Spinal cord (tissue), 10 donors: ENCODE measurements around the gene BARHL1. TPM values are rescaled to one million over a fixed set of nuclear protein-coding genes. Genes with fewer than 3 reads are reported as not detected.

Source experiments
- DNase-seq, 6 donors: peaks; one replicate each; pipeline versions ENCODE4 v3.0.0 to v3.0.0-alpha.2; 2013 to 2015; ENCODE audit warnings: low spot score in 6 of 6, low read depth in 4 of 6
- H3K27ac ChIP-seq: one replicate; pipeline ENCODE4 v1.5.1; 2013; ENCODE audit warnings: low read depth, low read length, control low read depth
- H3K27me3 ChIP-seq: one replicate; pipeline ENCODE4 v1.6.1; 2013; ENCODE audit warnings: low read length; ENCODE audit not compliant: control insufficient read depth, insufficient read depth
- H3K36me3 ChIP-seq: one replicate; pipeline ENCODE4 v1.6.1; 2013; ENCODE audit warnings: low read length; ENCODE audit not compliant: control insufficient read depth, insufficient read depth
- H3K4me1 ChIP-seq: one replicate; pipeline ENCODE4 v1.6.1; 2013; ENCODE audit warnings: low read length; ENCODE audit not compliant: control insufficient read depth, insufficient read depth
- H3K4me3 ChIP-seq: one replicate; pipeline ENCODE4 v1.5.1; 2013; ENCODE audit warnings: low read depth, low read length, control low read depth
- H3K9me3 ChIP-seq: one replicate; pipeline ENCODE4 v1.6.1; 2013; ENCODE audit warnings: low read length; ENCODE audit not compliant: control insufficient read depth, insufficient read depth
- WGBS: methylation state at CpG from one replicate; pipeline ENCODE4 v1.1.5; 2013; ENCODE audit warnings: missing lambda C conversion rate; ENCODE audit not compliant: insufficient coverage; 5-methylcytosine and 5-hydroxymethylcytosine counted together
- polyA plus RNA-seq, 2 donors: library from polyadenylated mRNA; unstranded; fragments of 120-200 nt; gene quantifications; one replicate each; pipeline ENCODE4 v1.2.1, GENCODE V29; 2013; ENCODE audit not compliant: insufficient read length in 2 of 2
- total RNA-seq, 2 donors: library from RNA; depleted of rRNA in 1 of 2; stranded (reverse); fragments of 120-200 nt in 1 of 2; fragments of >200 nt in 1 of 2; gene quantifications; one replicate each; pipeline versions ENCODE4 v1.2.3 to v1.2.4, GENCODE V29; 2013 to 2014
- donor health status: healthy.

Gene BARHL1
- total and polyA plus RNA-seq, 4 donors, result 2.0 to 3.3 (median 3.2) TPM; not detected in 1

DNA sequence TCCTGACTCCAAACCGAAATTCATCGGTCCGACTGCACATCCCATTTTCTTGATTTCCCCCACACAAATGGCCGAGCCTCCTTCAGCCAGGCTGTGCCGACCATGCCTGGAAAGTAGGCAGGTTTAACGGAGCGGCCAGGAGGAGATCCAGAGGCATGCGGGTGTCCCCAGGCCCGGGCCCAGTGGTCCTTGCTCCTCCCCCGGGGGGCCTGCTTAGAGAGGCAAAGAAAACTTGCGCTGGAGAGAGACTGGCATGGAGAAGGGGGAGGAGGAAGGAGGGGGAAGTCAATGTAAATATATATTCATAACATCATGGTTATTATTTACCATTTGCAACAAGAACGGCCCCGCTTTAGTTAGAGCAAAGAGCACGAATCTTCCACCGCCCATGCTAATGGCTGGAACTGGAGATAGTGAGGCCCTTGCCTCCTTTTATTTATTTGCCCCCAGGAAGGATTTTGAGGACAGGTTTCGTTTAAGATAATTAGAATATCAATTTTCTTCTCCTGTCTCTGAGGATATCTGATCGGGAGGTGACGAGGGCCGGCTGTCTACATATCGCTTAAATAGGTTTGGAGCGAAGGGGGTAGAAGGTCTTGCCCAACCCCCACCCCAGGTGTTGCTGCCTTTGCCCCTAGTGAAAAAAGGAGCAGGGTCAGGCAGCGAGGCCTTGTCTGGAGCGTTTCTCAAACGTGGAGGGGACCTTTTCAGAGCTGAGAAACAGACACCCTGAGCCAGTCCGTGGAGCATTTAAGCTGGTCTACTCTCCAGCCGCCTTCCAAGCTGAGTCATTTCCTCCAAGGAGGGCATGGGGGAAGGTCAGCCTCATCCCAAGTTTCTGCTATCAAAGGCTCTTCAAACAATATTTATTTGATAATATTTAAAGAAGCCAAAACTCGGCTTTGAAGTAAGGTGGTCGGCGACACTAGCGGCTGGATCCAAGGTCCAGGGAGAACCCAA lies 2.5 kb downstream of the BARHL1 start:
- Histone ChIP-seq H3K4me3 (no peak overlapping the region), H3K36me3 (no peaks in the 10 kb centered on the region), H3K27me3 (peaks cover 100% of the 10 kb centered on the region), H3K9me3 (no peaks in the 10 kb centered on the region), H3K4me1 (peaks cover 42% of the 10 kb centered on the region), H3K27ac (no peak overlapping the region)
- DNase-seq, result peak in 1 of 6 donors; percentile 55
- 3% methylated on average over 17 of the region's 30 CpGs for WGBS

DNA sequence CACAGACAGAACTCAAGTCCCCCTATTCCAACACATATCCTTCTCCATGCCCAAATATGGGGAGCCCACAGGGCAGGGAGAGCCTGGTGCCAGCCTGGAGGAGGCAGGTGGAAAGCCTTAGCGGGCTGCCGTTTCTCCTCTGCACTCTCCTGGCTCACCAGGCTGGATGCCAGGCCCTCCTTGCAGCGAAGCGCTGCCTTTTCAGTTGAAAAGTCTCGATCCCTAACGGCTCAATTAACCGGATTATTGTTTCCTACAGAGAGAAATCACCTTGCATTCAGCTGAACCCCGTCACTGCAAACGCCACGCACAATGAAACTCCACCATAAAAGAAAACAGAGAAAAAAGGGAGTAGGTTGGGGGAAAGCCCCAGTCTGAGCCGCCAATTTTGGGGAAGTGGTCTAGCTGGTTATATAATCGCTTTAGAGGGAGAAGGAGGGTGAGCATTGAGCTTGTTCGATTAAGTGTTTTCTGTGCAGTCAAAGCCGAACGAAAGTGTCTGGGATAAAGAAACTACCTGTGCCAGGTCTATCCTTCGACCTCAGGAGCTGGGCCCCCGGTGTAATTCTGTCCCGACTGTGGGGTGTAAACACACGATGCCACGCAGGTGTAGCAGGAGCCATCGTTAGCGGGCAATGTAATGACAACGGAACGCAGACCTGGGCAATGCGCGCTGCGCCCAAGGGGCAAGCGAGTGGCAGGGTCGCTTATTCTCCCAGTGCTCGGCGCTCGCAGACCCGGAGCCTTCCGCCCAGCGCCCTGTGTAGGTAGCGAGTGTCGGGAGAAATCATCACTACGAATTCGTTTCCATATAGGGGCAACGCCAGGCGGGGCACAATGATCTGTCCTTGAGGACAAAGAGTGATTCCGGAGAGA lies 3.8 kb downstream of the BARHL1 start:
- H3K4me3 ChIP-seq, result no peak overlapping the region
- peaks cover 36% of the 10 kb centered on the region for H3K4me1 ChIP-seq
- peaks cover 99% of the 10 kb centered on the region for H3K27me3 ChIP-seq
- no peak overlapping the region for H3K27ac ChIP-seq
- H3K36me3 ChIP-seq, result no peaks in the 10 kb centered on the region
- H3K9me3 ChIP-seq, result no peaks in the 10 kb centered on the region
- WGBS, result 2% methylated on average over 37 of the region's 42 CpGs
- peak in 2 of 6 donors; percentile 53 to 57 for DNase-seq

DNA sequence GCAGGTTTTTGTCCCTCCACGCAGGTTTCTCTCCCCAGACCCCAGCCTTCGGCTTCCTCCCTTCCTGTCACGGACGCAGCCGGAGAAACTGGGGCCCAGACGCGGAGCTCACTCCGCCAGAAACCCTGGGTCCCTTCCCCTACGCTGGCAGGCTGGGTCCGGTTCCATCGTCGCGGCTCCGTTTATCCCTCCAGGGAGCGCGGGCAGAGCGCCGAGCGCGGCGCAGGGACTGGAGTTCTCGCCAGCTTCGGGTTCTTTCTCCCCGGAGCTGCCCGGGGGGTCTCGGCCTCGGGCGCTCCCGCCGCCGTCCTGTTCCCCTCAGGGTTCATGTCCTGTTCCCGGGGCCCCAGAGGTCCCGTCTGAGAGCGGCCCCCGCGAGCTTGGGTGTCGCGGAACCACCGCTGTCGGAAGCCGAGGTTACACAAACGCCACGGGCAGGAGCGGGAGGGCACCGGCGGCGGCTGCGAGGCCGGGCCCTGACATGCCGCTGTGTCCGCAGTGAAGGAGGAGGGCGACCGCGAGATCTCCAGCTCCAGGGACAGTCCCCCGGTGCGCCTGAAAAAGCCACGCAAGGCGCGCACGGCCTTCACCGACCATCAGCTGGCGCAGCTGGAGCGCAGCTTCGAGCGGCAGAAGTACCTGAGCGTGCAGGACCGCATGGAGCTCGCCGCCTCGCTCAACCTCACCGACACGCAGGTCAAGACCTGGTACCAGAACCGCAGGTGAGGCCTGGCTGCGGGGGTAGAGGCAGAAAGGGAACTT lies 4.6 kb downstream of the BARHL1 start:
- 1% methylated on average over 74 of the region's 74 CpGs for WGBS
- no peak for DNase-seq
- peaks cover 28% of the 10 kb centered on the region for H3K4me1 ChIP-seq
- no peak overlapping the region for H3K27ac ChIP-seq
- H3K9me3 ChIP-seq, result no peaks in the 10 kb centered on the region
- H3K36me3 ChIP-seq, result no peaks in the 10 kb centered on the region
- H3K27me3 ChIP-seq, result peaks cover 99% of the 10 kb centered on the region
- H3K4me3 ChIP-seq, result no peak overlapping the region

GRCh38 chr9:132587592-132587955 lies 5.2 kb downstream of the BARHL1 start:
- Histone ChIP-seq H3K27me3 (peaks cover 99% of the 10 kb centered on the region), H3K4me1 (peaks cover 23% of the 10 kb centered on the region), H3K9me3 (no peaks in the 10 kb centered on the region), H3K36me3 (no peaks in the 10 kb centered on the region), H3K4me3 (no peak overlapping the region), H3K27ac (no peak overlapping the region)
- DNase-seq, result no peak
- WGBS, result 13% methylated on average over 6 of the region's 6 CpGs

DNA sequence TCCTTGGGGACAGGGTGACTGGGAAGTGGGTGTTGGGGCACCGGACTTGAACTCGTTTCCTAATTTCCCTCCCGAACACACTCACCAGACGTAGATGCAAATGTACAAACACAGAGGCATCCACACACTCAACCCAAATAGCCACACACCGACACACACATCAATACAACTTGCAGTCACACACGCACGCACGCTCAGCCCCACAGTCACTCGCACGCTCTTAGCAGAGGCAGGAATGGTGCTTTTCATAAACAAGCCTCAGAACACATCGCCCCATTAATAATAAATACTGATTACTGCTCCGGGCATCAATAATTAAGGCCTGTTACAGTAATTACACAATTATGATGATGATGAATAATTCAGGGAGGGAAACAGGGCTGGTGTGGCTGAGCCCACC lies 5.7 kb downstream of the BARHL1 start:
- Histone ChIP-seq H3K9me3 (no peaks in the 10 kb centered on the region), H3K4me3 (no peak overlapping the region), H3K36me3 (no peaks in the 10 kb centered on the region), H3K27me3 (peaks cover 95% of the 10 kb centered on the region), H3K4me1 (peaks cover 18% of the 10 kb centered on the region), H3K27ac (no peak overlapping the region)
- DNase-seq, result no peak
- WGBS, result 12% methylated on average over 10 of the region's 12 CpGs

GRCh38 chr9:132588501-132589147 lies 6.2 kb downstream of the BARHL1 start:
- Histone ChIP-seq H3K27ac (no peak overlapping the region), H3K27me3 (peaks cover 93% of the 10 kb centered on the region), H3K4me3 (no peak overlapping the region), H3K36me3 (peaks cover 3% of the 10 kb centered on the region), H3K9me3 (no peaks in the 10 kb centered on the region), H3K4me1 (peaks cover 18% of the 10 kb centered on the region)
- no peak for DNase-seq
- WGBS, result 6% methylated on average over 27 of the region's 28 CpGs

- Histone ChIP-seq H3K27ac (no peak overlapping the region), H3K36me3 (peaks cover 5% of the 10 kb centered on the region), H3K27me3 (peaks cover 86% of the 10 kb centered on the region), H3K4me1 (peaks cover 18% of the 10 kb centered on the region), H3K4me3 (no peak overlapping the region), H3K9me3 (no peaks in the 10 kb centered on the region)
- under 1% methylated on average over 69 of the region's 83 CpGs for WGBS
- no peak for DNase-seq
These were observed 7.0 kb downstream of the BARHL1 start for GRCh38 chr9:132589148-132590036.

- no peak overlapping the region for H3K4me3 ChIP-seq
- whole genome bisulfite sequencing, result 0% methylated on average over 15 of the region's 17 CpGs
- peaks cover 11% of the 10 kb centered on the region for H3K36me3 ChIP-seq
These were observed 7.6 kb downstream of the BARHL1 start for GRCh38 chr9:132590037-132590317.

More at GRCh38 chr9:132590037-132590317, 7.6 kb downstream of the BARHL1 start:
- Histone ChIP-seq H3K27ac (no peak overlapping the region), H3K4me1 (peaks cover 18% of the 10 kb centered on the region), H3K27me3 (peaks cover 80% of the 10 kb centered on the region), H3K9me3 (no peaks in the 10 kb centered on the region)
- DNase-seq, result no peak
